ENCODE results near the gene BTRC. TPM values are rescaled to one million over a fixed set of nuclear protein-coding genes. Genes with fewer than 3 reads are reported as not detected.
"Not testable (repeated sequence)": the region's sequence is repeated elsewhere in the genome, so short reads cannot be mapped to it uniquely, and the experiment has no call there.

Gene BTRC
- total and polyA plus RNA-seq, 2 donors (not counting 3 experiments of a cell fraction or from before 2014, with no cell fraction given) = 11.6 to 18.5 TPM

- DNase-seq (ENCODE audit: low read depth, low spot score) (no peak), FAIRE-seq (no peak)
- Histone ChIP-seq H3K4me2 (ENCODE audit: insufficient read depth, low read length) (no peak overlapping the region), H3K9me3 (replicated peaks; ENCODE audit: control insufficient read depth, insufficient read depth, low read length) (no peaks in the 10 kb centered on the region), H4K20me1 (replicated peaks; ENCODE audit: control insufficient read depth, extremely low read depth, insufficient read depth, low read length) (peaks cover 4% of the 10 kb centered on the region), H3K36me3 (ENCODE audit: control insufficient read depth in 2 of 2, extremely low read depth in 1 of 2, insufficient read depth in 2 of 2, low read length in 2 of 2) (no peaks in the 10 kb centered on the region), H2AFZ (ENCODE audit: low read depth, low read length) (no peak overlapping the region), H3K79me2 (ENCODE audit: control insufficient read depth, insufficient read depth, low read length) (peaks cover 2% of the 10 kb centered on the region), H3K9me1 (replicated peaks; ENCODE audit: control insufficient read depth, extremely low read depth, insufficient read depth, low read length) (no peaks in the 10 kb centered on the region), H3K27me3 (ENCODE audit: control insufficient read depth in 2 of 2, insufficient read depth in 2 of 2, low read length in 2 of 2) (no peaks in the 10 kb centered on the region), H3K4me1 (ENCODE audit: control insufficient read depth, extremely low read depth, insufficient read depth, low read length) (no peaks in the 10 kb centered on the region), H3K27ac (ENCODE audit: insufficient read depth, low read depth, low read length) (no peak overlapping the region), H3K4me3 (replicated peaks in 1 of 3; ENCODE audit: insufficient read depth in 1 of 3, low read depth in 1 of 3, low read length in 3 of 3) (no peak overlapping the region), H3K9ac (replicated peaks; ENCODE audit: extremely low read depth, insufficient read depth, low read length) (no peak overlapping the region)
- BruUV-seq (replicated peaks) = no TSS peak
- intact Hi-C loops (cut with micrococcal nuclease) (no loop called here), dilution Hi-C loops (cut with MboI; ENCODE audit: extremely low pct_ligation_motif_present, low sequenced_read_pairs) (no loop called here)
- no peak for TF ChIP-seq FOS (IDR thresholded peaks at IDR 0.05; ENCODE audit: borderline replicate concordance, insufficient read depth, low read length)
- TF ChIP-seq POLR2AphosphoS5 (IDR thresholded peaks at IDR 0.05; ENCODE audit: insufficient read depth, low read depth, low read length) = no peak
- no peak for TF ChIP-seq POLR2A (IDR thresholded peaks at IDR 0.05; ENCODE audit: low read depth, low read length)
- TF ChIP-seq MAX (IDR thresholded peaks at IDR 0.05; ENCODE audit: insufficient read depth, insufficient read length) = no peak
- TF ChIP-seq MYC (IDR thresholded peaks at IDR 0.05; ENCODE audit: low read depth, low read length) = no peak
- TF ChIP-seq EZH2 (IDR thresholded peaks at IDR 0.05; ENCODE audit: borderline replicate concordance, low read depth, low read length, severe bottlenecking) = no peak
- no peak for TF ChIP-seq JUN (IDR thresholded peaks at IDR 0.05; ENCODE audit: borderline replicate concordance, insufficient read depth, insufficient read length, low read depth)
- TF ChIP-seq CTCF (IDR thresholded peaks at IDR 0.05; ENCODE audit: extremely low read depth in 1 of 2, insufficient read depth in 1 of 2, low read depth in 1 of 2, low read length in 2 of 2) = no peak
- no peak for TF ChIP-seq GATA2 (IDR thresholded peaks at IDR 0.05; ENCODE audit: insufficient read depth, insufficient read length, low read depth, low read length)
- ChIA-PET POLR2A (no interaction called here), CTCF (no interaction called here)
Observed at GRCh38 chr10:101415884-101416283, 61.9 kb downstream of the BTRC start.

GRCh38 chr10:101421967-101422366 lies 68.0 kb downstream of the BTRC start:
- FAIRE-seq; H3K36me3 ChIP-seq (ENCODE audit: control insufficient read depth in 2 of 2, extremely low read depth in 1 of 2, insufficient read depth in 2 of 2, low read length in 2 of 2); intact Hi-C loops (cut with micrococcal nuclease); H3K9me3 ChIP-seq (replicated peaks; ENCODE audit: control insufficient read depth, insufficient read depth, low read length); H3K9ac ChIP-seq (replicated peaks; ENCODE audit: extremely low read depth, insufficient read depth, low read length); H3K9me1 ChIP-seq (replicated peaks; ENCODE audit: control insufficient read depth, extremely low read depth, insufficient read depth, low read length); BruUV-seq (replicated peaks); H3K79me2 ChIP-seq (ENCODE audit: control insufficient read depth, insufficient read depth, low read length); H4K20me1 ChIP-seq (replicated peaks; ENCODE audit: control insufficient read depth, extremely low read depth, insufficient read depth, low read length); CTCF ChIA-PET; H3K4me3 ChIP-seq (replicated peaks in 1 of 3; ENCODE audit: insufficient read depth in 1 of 3, low read depth in 1 of 3, low read length in 3 of 3); H3K4me1 ChIP-seq (ENCODE audit: control insufficient read depth, extremely low read depth, insufficient read depth, low read length); H3K27ac ChIP-seq (ENCODE audit: insufficient read depth, low read depth, low read length); DNase-seq (ENCODE audit: low read depth, low spot score); H3K27me3 ChIP-seq (ENCODE audit: control insufficient read depth in 2 of 2, insufficient read depth in 2 of 2, low read length in 2 of 2); H2AFZ ChIP-seq (ENCODE audit: low read depth, low read length); dilution Hi-C loops (cut with MboI; ENCODE audit: extremely low pct_ligation_motif_present, low sequenced_read_pairs); H3K4me2 ChIP-seq (ENCODE audit: insufficient read depth, low read length); POLR2A ChIA-PET: not testable (repeated sequence)
